Peyer's patch (tissue), 4 donors: ENCODE measurements around the gene PGM2. TPM values are rescaled to one million over a fixed set of nuclear protein-coding genes. Genes with fewer than 3 reads are reported as not detected.

Experiments
- total RNA-seq, 4 donors: library from RNA; depleted of rRNA; stranded (reverse); fragments of >200 nt; gene quantifications; one replicate each; pipeline ENCODE4 v1.1.0, GENCODE V29; 2016

The PGM2 gene
- total RNA-seq, 4 donors from 2014 or later: 11.3 to 27.2 (median 16.5) TPM

Other genes with a start within 250 kb of the PGM2 start
- gene RELL1, start 140.3 kb upstream of the PGM2 start, total RNA-seq: 10 to 100 TPM; 43.2 to 76.2 (median 55.8) TPM
- gene TBC1D1, start 64.4 kb downstream of the PGM2 start, total RNA-seq: 100 to 1,000 TPM in 2 of 4 donors, 10 to 100 TPM in 2; 66.2 to 120 (median 87.9) TPM
- 1 to 10 TPM in 2 of 4 donors, not detected in 2; 2.5 to 8.3 TPM for gene PTTG2, start 133.7 kb downstream of the PGM2 start, total RNA-seq